Activated CD4-positive, alpha-beta T cell treated with anti-CD3 and anti-CD28 coated beads, Interleukin-2, amount 50 U/mL, for 24 hours (primary cell): ENCODE results near the gene TEX29.

Experiments used
- DNase-seq, 2 donors: peaks; one replicate each; pipeline ENCODE4 v3.0.0-alpha.2; 2020; ENCODE audit warnings: low read depth in 1 of 2, low spot score in 1 of 2

Gene TEX29

DNA sequence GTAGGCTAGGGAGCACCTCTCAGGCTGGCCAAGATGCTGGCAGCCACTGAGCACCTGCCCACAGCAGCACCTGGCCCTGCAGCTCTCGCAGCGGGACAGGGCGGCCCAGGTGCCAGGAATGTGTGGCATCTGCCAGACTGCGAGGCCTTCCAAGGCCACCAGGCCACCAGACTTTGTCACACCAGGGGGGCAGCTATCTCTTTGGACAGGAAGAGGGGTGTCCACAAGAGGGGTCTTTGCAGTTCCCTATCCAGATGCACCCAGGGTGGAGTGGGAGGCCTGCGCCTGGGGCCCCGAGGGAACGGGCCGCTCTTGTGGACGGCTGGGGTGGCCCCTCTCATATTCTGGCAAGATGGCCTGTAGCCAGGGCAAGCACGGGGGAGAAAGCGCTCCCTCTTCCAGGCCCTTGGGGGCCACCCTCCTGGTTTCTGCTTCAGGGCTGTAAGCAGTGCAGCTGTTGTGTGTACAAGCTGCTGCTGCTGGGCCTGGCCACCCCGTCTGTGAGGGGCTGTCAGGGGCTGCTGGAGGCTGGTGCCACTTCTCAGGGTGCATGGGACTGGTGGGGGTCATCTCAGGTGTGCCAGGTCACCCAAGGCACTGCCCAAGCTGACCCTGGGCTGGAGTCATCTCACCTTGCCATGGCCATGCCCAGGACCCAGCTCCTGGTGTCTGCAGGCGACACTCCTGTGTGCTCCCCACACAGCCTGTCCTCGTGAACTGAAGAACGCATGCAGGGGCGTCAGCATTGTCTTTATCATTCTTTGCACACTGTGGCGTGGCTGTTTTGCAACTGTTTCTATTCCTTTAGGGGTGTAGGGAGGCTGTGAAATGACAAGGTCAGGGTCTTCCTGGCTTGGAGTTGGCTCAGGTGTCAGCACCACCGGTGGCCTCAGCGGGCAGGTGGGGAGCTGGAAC lies 1.8 kb downstream of the TEX29 start:
- DNase-seq, result no peak

GRCh38 chr13:111322916-111323331 lies 2.5 kb downstream of the TEX29 start:
- DNase-seq, result no peak

- no peak for DNase-seq
Measured at GRCh38 chr13:111323549-111323948, 3.1 kb downstream of the TEX29 start.

- DNase-seq, result no peak
Measured at GRCh38 chr13:111323950-111324651, 3.7 kb downstream of the TEX29 start.

- no peak for DNase-seq
Measured at GRCh38 chr13:111324736-111325135, 4.3 kb downstream of the TEX29 start.

DNA sequence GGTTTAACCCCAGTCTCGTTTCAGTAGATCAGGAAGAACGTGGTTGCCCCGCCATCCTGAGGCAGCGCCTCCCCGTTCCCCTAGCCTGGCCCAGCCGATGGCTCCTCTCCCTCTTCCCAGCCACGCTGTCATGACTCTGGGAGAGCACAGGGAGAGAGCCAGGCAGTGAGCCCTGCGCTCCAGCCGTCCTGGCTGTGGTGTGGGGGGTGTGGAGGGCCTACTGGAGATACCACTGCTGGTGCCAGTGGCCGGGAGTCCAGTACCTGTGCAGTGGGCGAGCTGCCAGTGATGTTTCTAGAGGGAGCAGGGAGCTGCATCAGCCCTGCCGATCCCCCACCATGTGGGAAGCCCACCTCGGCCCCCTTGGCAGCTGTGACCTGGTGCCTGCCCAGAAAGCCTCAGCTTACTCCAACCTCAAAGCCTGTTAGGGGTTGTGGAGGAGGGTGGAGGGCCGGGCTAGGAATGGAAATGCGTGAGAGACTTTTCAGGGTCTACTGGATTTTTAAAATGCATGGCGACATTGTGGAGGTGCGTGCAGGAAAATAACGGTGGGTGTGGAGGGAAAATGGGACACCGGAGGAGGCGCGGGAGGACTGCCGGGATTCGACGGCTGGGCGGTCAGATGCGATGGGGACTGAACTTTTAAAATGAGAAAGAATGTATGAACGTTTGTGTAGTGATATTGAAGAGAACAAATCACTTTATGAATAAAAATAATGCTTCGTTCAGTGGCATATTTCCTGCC lies 4.9 kb downstream of the TEX29 start:
- no peak for DNase-seq

DNA sequence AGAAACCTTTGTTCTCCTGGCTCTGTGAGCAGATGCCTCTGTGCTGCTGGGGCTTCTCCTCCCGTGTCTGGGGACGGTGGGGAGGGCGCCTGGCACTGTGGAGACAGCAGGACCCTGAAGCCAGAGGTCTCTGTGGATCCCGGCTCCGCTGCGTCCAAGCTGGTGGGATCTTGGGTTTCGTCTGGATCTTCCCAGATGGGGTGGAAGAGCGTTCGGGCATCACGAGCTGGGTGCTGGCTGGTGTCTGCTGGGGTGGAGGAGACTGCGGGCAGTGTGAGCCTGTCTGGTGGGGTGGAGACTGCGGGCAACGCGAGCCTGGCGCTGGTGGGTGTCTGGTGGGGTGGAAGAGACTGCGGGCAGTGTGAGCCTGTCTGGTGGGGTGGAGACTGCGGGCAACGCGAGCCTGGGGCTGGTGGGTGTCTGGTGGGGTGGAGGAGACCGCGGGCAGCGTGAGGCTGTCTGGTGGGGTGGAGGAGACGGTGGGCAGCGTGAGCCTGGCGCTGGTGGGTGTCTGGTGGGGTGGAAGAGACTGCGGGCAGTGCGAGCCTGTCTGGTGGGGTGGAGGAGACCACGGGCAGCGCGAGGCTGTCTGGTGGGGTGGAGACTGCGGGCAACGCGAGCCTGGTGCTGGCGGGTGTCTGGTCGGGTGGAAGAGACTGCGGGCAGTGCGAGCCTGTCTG lies 5.6 kb downstream of the TEX29 start:
- no peak for DNase-seq

DNA sequence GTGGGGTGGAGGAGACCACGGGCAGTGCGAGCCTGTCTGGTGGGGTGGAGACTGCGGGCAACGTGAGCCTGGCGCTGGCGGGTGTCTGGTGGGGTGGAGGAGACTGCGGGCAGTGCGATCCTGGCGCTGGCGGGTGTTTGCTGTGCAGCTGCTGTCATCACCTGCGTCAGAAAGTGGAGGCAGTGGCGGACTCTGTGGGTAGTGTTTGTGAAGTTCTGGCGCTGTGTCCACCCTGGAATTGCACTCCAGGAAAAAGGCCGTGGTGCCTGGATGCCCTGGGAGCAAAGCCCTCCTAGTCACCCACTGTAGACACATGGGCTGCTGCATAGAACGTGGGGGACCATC lies 6.2 kb downstream of the TEX29 start:
- no peak for DNase-seq

GRCh38 chr13:111326981-111327642 lies 6.7 kb downstream of the TEX29 start:
- DNase-seq, result no peak

DNA sequence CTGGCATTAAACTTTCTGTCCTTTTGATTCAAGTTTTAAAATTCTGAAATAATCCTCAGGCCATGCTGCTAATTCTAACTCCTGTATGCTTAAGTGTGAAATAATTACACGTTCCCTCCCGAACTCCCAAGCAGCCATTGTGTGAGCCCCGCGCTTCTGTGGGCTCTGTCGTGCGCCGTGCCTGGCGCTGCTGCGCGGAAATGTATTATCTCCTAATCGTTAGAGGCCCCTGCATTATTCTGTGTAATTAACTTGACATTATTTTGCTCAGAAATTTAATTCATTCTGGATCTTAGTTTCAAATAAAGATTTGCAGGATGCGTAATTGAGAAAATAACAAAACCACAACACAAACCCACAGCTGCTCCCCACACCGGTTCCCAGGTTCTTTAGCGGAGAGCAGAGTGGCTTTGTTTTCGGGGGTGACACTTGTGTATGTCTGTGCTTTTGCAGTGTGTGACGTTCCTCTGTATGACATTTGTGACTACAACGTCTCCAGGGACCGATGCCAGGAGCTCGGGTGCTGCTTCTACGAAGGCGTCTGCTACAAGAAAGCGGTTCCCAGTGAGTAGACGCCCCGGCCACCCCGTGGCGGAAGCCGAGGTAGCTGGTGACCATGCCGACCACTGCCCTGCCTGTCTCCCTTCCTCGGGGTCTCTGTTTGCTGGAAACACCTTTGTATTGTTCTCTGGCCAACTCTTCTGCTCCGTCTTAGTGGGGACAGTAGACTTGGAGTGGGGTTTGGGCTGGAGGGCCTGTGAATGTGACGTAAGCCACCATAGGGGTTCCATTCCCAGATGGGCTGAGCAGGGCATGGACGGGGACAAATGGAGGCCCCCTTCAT lies 7.5 kb downstream of the TEX29 start:
- DNase-seq, result no peak

- no peak for DNase-seq
Measured at GRCh38 chr13:111328574-111329410, 8.3 kb downstream of the TEX29 start.

DNA sequence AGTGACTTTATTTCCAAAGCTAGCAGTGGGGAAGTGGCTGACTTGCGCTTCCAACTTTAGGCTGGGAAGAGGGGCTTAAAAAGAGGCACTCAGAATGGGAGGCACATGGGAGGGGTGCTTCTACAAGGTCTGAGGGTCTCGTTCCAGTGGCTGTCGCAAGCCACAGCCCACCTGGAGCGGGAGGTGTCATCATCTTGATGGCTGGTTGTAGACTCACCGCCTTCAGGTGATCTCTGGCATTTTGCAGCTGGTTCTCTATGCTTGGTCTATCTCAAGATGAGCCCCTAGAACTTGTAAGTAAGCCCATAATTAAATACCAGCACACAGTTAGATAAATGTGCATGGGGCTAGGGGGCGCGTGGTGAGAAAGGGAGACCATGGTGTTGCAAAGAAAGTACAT lies 9.2 kb downstream of the TEX29 start:
- no peak for DNase-seq

DNA sequence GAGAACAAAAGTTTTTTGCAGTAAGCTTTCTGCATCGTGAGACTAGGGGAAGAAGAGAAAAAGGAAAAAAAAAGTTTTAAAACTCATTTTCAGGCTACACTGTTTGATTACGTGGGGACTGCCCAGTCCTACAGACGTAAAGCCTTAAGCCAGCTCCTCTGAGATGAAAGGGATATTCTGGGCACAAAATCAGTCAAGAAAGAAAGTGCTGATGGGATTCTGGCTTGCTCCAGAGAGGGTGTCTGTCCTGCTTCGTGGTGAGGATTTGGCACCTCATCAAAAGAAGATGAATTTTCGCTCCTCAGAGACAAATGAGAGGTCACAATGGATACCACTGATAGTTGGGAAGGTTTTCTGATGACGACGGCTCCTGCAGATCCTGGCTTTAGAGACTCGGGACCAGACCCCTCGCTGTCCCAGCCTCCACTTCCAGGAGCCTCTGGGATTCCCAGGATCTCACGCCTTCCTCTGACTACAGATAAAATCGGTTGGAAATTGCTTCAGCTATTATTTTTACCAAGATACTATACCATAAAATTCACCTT lies 9.7 kb downstream of the TEX29 start:
- no peak for DNase-seq

- no peak for DNase-seq
Measured at GRCh38 chr13:111335298-111335697, 14.9 kb downstream of the TEX29 start.

GRCh38 chr13:111336666-111337065 lies 16.2 kb downstream of the TEX29 start:
- DNase-seq, result no peak

GRCh38 chr13:111337206-111337605 lies 16.8 kb downstream of the TEX29 start:
- DNase-seq, result no peak

DNA sequence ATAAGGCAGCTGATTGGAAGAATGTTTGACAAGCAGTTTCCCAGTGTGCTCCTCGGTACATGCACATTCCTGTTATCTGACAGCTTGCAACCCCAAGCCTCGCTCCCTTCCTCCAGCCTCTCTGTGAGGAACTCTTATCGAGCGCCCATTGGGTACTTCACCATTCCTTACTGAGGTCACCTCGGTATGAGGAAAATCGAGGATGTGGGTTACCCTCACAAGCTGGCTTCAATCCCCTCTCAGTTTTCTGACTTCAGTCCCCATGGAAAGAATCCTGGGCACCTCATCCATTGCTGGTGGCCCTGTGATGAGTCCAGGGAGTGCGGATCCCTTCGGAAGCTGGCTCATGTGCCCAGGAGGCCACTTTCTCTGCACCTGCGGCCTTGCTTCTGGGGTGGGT lies 17.3 kb downstream of the TEX29 start:
- DNase-seq, result no peak

- DNase-seq, result no peak
Measured at GRCh38 chr13:111338841-111339240, 18.4 kb downstream of the TEX29 start.
